ENCODE results near the gene COMMD4. TPM values are rescaled to one million over a fixed set of nuclear protein-coding genes. Genes with fewer than 3 reads are reported as not detected.

COMMD4 gene
- total RNA-seq, 2 donors from 2014 or later = 35.3 to 43.8 TPM

GRCh38 chr15:75349851-75350588, 14.2 kb downstream of the COMMD4 start:
- peak in 2 of 4 donors; percentile 28 to 45 for DNase-seq
- no peaks in the 10 kb centered on the region for H3K36me3 ChIP-seq (replicated peaks in 1 of 2; ENCODE audit: insufficient read depth in 1 of 2, low read depth in 2 of 2)
- peaks cover 17% of the 10 kb centered on the region for H3K4me1 ChIP-seq
- peak overlapping the region in 1 of 4 donors; percentile 14 for H3K27ac ChIP-seq
- no peak for ATAC-seq
- no peak for TF ChIP-seq POLR2A (IDR thresholded peaks at IDR 0.05)
- TF ChIP-seq CTCF (IDR thresholded peaks at IDR 0.05) = no peak
- no peaks in the 10 kb centered on the region for H3K9me3 ChIP-seq
- 73 to 90% methylated on average over 9 of the region's 9 CpGs for WGBS, 2 donors
- H3K4me3 ChIP-seq = no peak overlapping the region
- intact Hi-C loops (cut with DNase I) = no loop called here
- no peaks in the 10 kb centered on the region for H3K27me3 ChIP-seq

GRCh38 chr15:75350601-75351361, 14.9 kb downstream of the COMMD4 start:
- 78 to 88% methylated on average over 6 to 7 of the region's 7 CpGs for WGBS, 2 donors
- TF ChIP-seq CTCF (IDR thresholded peaks at IDR 0.05) = no peak
- TF ChIP-seq POLR2A (IDR thresholded peaks at IDR 0.05) = peak in 1 of 3 donors; percentile 6
- Histone ChIP-seq H3K4me1 (peaks cover 17% of the 10 kb centered on the region), H3K27ac (no peak overlapping the region), H3K36me3 (replicated peaks in 1 of 2; ENCODE audit: insufficient read depth in 1 of 2, low read depth in 2 of 2) (no peaks in the 10 kb centered on the region), H3K27me3 (no peaks in the 10 kb centered on the region), H3K9me3 (no peaks in the 10 kb centered on the region), H3K4me3 (no peak overlapping the region)
- no peak for DNase-seq
- intact Hi-C loops (cut with DNase I) = no loop called here
- no peak for ATAC-seq

GRCh38 chr15:75352186-75353080, 16.6 kb downstream of the COMMD4 start:
- DNase-seq = no peak
- H3K9me3 ChIP-seq = no peaks in the 10 kb centered on the region
- H3K4me1 ChIP-seq = peaks cover 13% of the 10 kb centered on the region
- H3K27me3 ChIP-seq = no peaks in the 10 kb centered on the region
- H3K36me3 ChIP-seq (replicated peaks in 1 of 2; ENCODE audit: insufficient read depth in 1 of 2, low read depth in 2 of 2) = peaks cover 0 to 6% of the 10 kb centered on the region in 2 donors
- H3K4me3 ChIP-seq = no peak overlapping the region
- no peak for ATAC-seq
- whole genome bisulfite sequencing, 2 donors = 78 to 85% methylated on average over 8 to 16 of the region's 16 CpGs
- no peak for TF ChIP-seq CTCF (IDR thresholded peaks at IDR 0.05)
- TF ChIP-seq POLR2A (IDR thresholded peaks at IDR 0.05) = no peak
- intact Hi-C loops (cut with DNase I) = no loop called here
- no peak overlapping the region for H3K27ac ChIP-seq

GRCh38 chr15:75353604-75354003, 17.7 kb downstream of the COMMD4 start:
- H3K27ac ChIP-seq = no peak overlapping the region
- ATAC-seq (no peak), DNase-seq (no peak)
- no peak overlapping the region for H3K4me3 ChIP-seq
- no peaks in the 10 kb centered on the region for H3K9me3 ChIP-seq
- 83 to 96% methylated on average over 7 of the region's 7 CpGs for WGBS, 2 donors
- no peaks in the 10 kb centered on the region for H3K27me3 ChIP-seq
- TF ChIP-seq CTCF (IDR thresholded peaks at IDR 0.05) (no peak), POLR2A (IDR thresholded peaks at IDR 0.05) (no peak)
- peaks cover 0 to 6% of the 10 kb centered on the region in 2 donors for H3K36me3 ChIP-seq (replicated peaks in 1 of 2; ENCODE audit: insufficient read depth in 1 of 2, low read depth in 2 of 2)
- H3K4me1 ChIP-seq = peaks cover 9% of the 10 kb centered on the region
- intact Hi-C loops (cut with DNase I) = no loop called here
